ENCODE results near the gene ZSCAN9. TPM values are rescaled to one million over a fixed set of nuclear protein-coding genes. Genes with fewer than 3 reads are reported as not detected.

Gene ZSCAN9
- total and polyA plus RNA-seq, 2 of the 13 experiments (the other 11 are each of a cell fraction or from before 2014, with no cell fraction given) = 14.6 to 17.8 TPM

DNA sequence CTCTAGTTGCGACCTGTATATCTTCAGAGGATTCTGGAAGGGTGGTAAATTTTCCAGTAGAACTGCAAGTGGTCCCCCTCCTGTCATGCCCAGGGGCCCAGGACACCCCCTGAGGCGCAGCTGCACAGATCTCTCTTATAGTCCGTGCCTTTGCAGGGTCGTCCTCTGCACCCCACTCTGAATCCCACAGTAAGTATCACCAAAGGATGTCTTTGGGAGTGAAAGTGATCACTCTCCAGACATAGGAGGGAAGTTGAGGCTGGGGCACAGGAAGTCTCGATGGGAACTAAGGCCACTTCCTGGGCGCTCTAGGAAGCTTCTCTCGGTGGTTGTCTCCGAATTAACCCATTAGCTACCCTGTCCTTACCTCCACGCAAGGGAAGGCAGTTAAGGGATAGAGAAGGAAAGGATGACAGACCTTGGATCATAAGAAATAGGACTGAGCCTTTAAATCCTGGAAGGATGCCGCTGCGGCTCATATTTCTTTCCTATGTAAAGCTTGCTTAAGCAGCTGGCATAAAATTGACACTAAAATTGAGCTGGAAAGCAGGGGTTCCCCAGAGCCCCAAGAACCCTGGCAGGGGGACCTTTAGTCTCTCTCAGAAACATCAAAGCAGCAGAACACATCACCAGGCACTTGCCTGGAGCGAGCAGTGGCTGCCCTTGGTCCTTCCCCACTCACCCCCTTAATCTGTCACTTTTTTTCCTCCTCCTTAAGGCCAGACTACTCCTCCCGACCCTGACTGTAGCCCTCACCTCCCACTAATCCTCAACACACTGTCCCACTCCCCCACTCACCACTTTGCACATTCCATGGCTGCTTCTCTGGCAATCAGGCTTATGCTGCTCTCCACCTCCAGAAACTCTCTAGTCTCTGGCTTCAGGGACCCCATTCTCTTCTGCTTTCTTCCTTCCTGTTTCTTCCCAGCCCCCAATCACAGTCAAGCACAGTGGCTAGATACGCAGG is 27.2 kb downstream of the ZSCAN9 start, which contains the start of gene ZKSCAN4 (continued):
- 0 out of 2 replicates have a peak, but pooled peaks have one; percentile 43 for TF ChIP-seq ZNF878 (CRISPR knock-in tag; IDR thresholded peaks at IDR 0.05)
- TF ChIP-seq ATF7-NPFF (CRISPR knock-in tag; IDR thresholded peaks at IDR 0.05; ENCODE audit: low read depth) = no peak
- TF ChIP-seq ZNF101 (CRISPR knock-in tag; IDR thresholded peaks at IDR 0.05; ENCODE audit: borderline replicate concordance, low read depth) = no peak
- no peak for TF ChIP-seq MEF2D (CRISPR knock-in tag; IDR thresholded peaks at IDR 0.05)
- TF ChIP-seq, protein P1, sequence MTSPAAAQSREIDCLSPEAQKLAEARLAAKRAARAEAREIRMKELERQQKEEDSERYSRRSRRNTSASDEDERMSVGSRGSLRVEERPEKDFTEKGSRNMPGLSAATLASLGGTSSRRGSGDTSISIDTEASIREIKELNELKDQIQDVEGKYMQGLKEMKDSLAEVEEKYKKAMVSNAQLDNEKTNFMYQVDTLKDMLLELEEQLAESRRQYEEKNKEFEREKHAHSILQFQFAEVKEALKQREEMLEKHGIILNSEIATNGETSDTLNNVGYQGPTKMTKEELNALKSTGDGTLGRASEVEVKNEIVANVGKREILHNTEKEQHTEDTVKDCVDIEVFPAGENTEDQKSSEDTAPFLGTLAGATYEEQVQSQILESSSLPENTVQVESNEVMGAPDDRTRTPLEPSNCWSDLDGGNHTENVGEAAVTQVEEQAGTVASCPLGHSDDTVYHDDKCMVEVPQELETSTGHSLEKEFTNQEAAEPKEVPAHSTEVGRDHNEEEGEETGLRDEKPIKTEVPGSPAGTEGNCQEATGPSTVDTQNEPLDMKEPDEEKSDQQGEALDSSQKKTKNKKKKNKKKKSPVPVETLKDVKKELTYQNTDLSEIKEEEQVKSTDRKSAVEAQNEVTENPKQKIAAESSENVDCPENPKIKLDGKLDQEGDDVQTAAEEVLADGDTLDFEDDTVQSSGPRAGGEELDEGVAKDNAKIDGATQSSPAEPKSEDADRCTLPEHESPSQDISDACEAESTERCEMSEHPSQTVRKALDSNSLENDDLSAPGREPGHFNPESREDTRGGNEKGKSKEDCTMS (CRISPR knock-in tag; conservative IDR thresholded peaks at IDR 0.05) = no peak
- TF ChIP-seq, protein P2, sequence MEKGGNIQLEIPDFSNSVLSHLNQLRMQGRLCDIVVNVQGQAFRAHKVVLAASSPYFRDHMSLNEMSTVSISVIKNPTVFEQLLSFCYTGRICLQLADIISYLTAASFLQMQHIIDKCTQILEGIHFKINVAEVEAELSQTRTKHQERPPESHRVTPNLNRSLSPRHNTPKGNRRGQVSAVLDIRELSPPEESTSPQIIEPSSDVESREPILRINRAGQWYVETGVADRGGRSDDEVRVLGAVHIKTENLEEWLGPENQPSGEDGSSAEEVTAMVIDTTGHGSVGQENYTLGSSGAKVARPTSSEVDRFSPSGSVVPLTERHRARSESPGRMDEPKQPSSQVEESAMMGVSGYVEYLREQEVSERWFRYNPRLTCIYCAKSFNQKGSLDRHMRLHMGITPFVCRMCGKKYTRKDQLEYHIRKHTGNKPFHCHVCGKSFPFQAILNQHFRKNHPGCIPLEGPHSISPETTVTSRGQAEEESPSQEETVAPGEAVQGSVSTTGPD (CRISPR knock-in tag; IDR thresholded peaks at IDR 0.05) = no peak
- TF ChIP-seq, protein P3, sequence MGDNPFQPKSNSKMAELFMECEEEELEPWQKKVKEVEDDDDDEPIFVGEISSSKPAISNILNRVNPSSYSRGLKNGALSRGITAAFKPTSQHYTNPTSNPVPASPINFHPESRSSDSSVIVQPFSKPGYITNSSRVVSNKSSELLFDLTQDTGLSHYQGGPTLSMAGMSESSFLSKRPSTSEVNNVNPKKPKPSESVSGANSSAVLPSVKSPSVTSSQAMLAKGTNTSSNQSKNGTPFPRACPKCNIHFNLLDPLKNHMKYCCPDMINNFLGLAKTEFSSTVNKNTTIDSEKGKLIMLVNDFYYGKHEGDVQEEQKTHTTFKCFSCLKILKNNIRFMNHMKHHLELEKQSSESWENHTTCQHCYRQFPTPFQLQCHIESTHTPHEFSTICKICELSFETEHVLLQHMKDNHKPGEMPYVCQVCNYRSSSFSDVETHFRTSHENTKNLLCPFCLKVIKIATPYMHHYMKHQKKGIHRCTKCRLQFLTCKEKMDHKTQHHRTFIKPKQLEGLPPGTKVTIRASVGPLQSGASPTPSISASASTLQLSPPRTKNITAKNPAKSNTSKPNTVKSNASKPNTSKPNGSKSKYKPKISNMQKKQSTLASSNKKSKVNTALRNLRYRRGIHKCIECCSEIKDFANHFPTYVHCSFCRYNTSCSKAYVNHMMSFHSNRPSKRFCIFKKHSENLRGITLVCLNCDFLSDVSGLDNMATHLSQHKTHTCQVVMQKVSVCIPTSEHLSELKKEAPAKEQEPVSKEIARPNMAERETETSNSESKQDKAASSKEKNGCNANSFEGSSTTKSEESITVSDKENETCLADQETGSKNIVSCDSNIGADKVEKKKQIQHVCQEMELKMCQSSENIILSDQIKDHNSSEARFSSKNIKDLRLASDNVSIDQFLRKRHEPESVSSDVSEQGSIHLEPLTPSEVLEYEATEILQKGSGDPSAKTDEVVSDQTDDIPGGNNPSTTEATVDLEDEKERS (CRISPR knock-in tag; IDR thresholded peaks at IDR 0.05) = no peak
- no peak for TF ChIP-seq CAMTA2 (CRISPR knock-in tag; IDR thresholded peaks at IDR 0.05; ENCODE audit: borderline replicate concordance)
- TF ChIP-seq, protein P4, sequence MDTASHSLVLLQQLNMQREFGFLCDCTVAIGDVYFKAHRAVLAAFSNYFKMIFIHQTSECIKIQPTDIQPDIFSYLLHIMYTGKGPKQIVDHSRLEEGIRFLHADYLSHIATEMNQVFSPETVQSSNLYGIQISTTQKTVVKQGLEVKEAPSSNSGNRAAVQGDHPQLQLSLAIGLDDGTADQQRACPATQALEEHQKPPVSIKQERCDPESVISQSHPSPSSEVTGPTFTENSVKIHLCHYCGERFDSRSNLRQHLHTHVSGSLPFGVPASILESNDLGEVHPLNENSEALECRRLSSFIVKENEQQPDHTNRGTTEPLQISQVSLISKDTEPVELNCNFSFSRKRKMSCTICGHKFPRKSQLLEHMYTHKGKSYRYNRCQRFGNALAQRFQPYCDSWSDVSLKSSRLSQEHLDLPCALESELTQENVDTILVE (CRISPR knock-in tag; IDR thresholded peaks at IDR 0.05) = peak; percentile 84; the same call in 1 of the 2 replicates
